Esophagus muscularis mucosa (tissue), 4 donors: ENCODE results near the gene NSF. TPM values are rescaled to one million over a fixed set of nuclear protein-coding genes. Genes with fewer than 3 reads are reported as not detected.
"Not testable (repeated sequence)": the region's sequence is repeated elsewhere in the genome, so short reads cannot be mapped to it uniquely, and the experiment has no call there.

Source experiments
- DNase-seq: peaks from one replicate; pipeline ENCODE4 v3.0.0-alpha.2; 2017; ENCODE audit errors: extremely low spot score
- H3K27ac ChIP-seq, 4 donors: fragments of 200-600 bp; sonication (generic); replicated peaks in 1 of 4; 1 replicate in 3 of 4; 2 replicates in 1 of 4; pipeline ENCODE4 v1.5.1; 2016 to 2019; ENCODE audit warnings: mild to moderate bottlenecking in 1 of 4
- H3K27me3 ChIP-seq, 4 donors: fragments of 200-600 bp; sonication (generic); one replicate each; pipeline versions ENCODE4 v1.5.1 to v1.6.0; 2016 to 2019
- H3K36me3 ChIP-seq, 4 donors: fragments of 200-600 bp; sonication (generic); one replicate each; pipeline ENCODE4 v1.5.1; 2016 to 2019
- H3K4me1 ChIP-seq, 4 donors: fragments of 200-600 bp; sonication (generic); one replicate each; pipeline ENCODE4 v1.5.1; 2016 to 2019
- H3K4me3 ChIP-seq, 4 donors: fragments of 200-600 bp; sonication (generic); 1 replicate in 2 of 4; 2 replicates in 2 of 4; pipeline ENCODE4 v1.5.1; 2016 to 2019; ENCODE audit warnings: mild to moderate bottlenecking in 4 of 4, moderate library complexity in 1 of 4
- H3K9me3 ChIP-seq, 4 donors: fragments of 200-600 bp; sonication (generic); 1 replicate in 3 of 4; 2 replicates in 1 of 4; pipeline ENCODE4 v1.5.1; 2016 to 2019
- EP300 ChIP-seq: sonication (generic); formaldehyde crosslinking; IDR thresholded peaks from one replicate; pipeline ENCODE4 v1.6.1; 2017; ENCODE audit warnings: antibody characterized with exemption
- POLR2A ChIP-seq: fragments of 450-650 bp; IDR thresholded peaks from one replicate; pipeline ENCODE4 v1.6.1; 2017; ENCODE audit warnings: antibody characterized with exemption, moderate library complexity, mild to moderate bottlenecking, low read depth
- POLR2AphosphoS5 ChIP-seq, 2 donors: sonication (generic); formaldehyde crosslinking; IDR thresholded peaks; one replicate each; pipeline ENCODE4 v1.6.1; 2017; ENCODE audit warnings: antibody characterized with exemption in 2 of 2
- WGBS: methylation state at CpG from one replicate; pipeline ENCODE4 v1.1.5; 2018; 5-methylcytosine and 5-hydroxymethylcytosine counted together
- intact Hi-C: fragments of 100-400 bp; cut with DNase I; formaldehyde crosslinking; loops from one replicate; pipeline ENCODE4 v1.15.1; 2023
- total RNA-seq, 4 donors: library from RNA; depleted of rRNA; stranded (reverse); fragments of >200 nt; gene quantifications; one replicate each; pipeline versions ENCODE4 v1.1.0 to v1.2.1, GENCODE V29; 2016
- TF ChIP-seq, protein P1 (sequence below), 3 experiments: fragments of 200-600 bp in 2 of 3; fragments of 450-650 bp in 1 of 3; sonication (generic) in 2 of 3; IDR thresholded peaks; one replicate each; pipeline ENCODE4 v1.5.1; 2017 to 2019; ENCODE audit warnings: antibody characterized with exemption in 3 of 3, mild to moderate bottlenecking in 2 of 3, moderate library complexity in 1 of 3

The NSF gene
- total RNA-seq, 4 donors from 2014 or later: 15.7 to 25.3 (median 17.9) TPM

DNA sequence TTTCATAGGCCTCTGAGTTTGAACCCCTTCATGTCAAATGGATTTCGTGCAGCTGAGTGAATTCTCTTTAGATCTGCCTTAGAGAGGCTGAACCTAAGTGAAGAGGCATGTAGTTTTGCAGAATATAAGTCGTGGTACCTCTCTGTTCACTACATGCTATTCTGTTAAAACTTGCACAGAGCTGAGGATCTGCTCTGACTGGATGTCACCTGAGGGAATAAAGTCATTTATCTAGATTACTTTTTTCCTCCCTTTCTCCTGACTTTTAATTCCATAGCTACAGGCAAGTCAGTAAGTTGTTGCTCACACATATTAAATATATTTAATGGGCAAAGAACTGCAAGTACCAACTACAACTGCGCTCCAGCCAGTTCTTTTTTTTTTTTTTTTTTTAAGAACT lies 163.3 kb downstream of the NSF start:
- DNase-seq: no peak
- Histone ChIP-seq H3K4me3 (no peak overlapping the region), H3K27me3 (no peaks in the 10 kb centered on the region), H3K4me1 (no peaks in the 10 kb centered on the region), H3K9me3 (no peaks in the 10 kb centered on the region), H3K27ac (no peak overlapping the region), H3K36me3 (peaks cover 27 to 86% (median 56%) of the 10 kb centered on the region in 4 donors)
- TF ChIP-seq EP300 (no peak), POLR2AphosphoS5 (IDR thresholded peaks at IDR 0.05) (no peak), POLR2A (no peak)
- TF ChIP-seq, protein P1, sequence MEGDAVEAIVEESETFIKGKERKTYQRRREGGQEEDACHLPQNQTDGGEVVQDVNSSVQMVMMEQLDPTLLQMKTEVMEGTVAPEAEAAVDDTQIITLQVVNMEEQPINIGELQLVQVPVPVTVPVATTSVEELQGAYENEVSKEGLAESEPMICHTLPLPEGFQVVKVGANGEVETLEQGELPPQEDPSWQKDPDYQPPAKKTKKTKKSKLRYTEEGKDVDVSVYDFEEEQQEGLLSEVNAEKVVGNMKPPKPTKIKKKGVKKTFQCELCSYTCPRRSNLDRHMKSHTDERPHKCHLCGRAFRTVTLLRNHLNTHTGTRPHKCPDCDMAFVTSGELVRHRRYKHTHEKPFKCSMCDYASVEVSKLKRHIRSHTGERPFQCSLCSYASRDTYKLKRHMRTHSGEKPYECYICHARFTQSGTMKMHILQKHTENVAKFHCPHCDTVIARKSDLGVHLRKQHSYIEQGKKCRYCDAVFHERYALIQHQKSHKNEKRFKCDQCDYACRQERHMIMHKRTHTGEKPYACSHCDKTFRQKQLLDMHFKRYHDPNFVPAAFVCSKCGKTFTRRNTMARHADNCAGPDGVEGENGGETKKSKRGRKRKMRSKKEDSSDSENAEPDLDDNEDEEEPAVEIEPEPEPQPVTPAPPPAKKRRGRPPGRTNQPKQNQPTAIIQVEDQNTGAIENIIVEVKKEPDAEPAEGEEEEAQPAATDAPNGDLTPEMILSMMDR (IDR thresholded peaks at IDR 0.05): no peak
- 90% methylated on average over 3 of the region's 3 CpGs for WGBS
- intact Hi-C loops: no loop called here

DNA sequence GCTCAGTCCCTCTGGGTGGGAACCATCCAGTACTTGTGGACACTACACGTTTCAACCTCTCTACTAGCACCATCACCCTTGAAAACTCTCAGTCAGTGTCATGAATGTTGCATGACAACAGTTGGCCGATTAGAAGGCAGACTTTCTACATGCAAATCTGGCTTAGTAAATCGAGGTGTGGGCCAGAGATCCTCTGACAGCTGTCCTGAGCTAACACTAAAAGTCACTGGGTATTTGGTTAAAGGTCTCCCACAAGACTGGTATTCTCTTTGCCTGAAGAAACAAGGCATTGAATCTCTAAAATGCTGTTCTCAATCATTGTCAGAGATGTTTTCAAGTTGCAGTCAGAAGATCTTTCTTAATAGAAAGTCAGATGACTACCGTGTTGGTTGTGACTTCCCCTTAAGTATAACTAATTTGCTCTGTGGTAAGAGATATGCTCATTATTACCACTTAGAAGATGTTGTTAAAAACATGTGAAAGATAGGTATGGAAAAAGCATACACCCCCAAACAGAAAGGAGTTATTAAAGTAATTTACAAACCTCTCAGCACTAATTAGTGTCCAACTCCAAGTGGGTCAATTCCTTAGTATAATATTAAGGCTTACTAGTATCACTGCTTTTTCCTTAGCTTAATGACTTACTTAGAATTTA lies 165.7 kb downstream of the NSF start:
- intact Hi-C loops: no loop called here
- 84% methylated on average over 4 of the region's 4 CpGs for WGBS

DNA sequence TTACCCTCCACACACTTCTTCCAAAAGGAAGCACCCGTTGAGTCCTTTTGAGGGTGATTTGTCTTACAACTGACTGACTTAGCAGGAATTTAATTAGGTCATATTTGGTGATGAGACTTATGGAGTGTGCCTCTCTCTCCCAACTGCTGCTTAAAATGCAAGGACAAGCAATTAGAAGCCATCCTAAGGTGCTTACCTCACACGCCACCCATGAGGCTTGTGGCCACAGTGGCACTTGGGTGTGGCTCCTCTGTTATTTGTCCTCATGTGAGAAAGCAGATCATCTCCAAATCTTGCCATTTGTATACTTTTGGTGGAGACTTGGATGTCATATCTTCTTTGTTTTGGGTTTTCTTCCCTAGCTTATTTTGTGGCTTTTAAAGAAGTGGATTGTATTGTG lies 166.4 kb downstream of the NSF start:
- H3K27me3 ChIP-seq: no peaks in the 10 kb centered on the region
- H3K4me3 ChIP-seq: no peak overlapping the region
- peaks cover 23 to 66% (median 44%) of the 10 kb centered on the region in 4 donors for H3K36me3 ChIP-seq
- DNase-seq: no peak
- TF ChIP-seq, protein P1 (IDR thresholded peaks at IDR 0.05): no peak
- TF ChIP-seq POLR2AphosphoS5 (IDR thresholded peaks at IDR 0.05) (no peak), POLR2A (no peak), EP300 (no peak)
- 85% methylated on average over 2 of the region's 2 CpGs for WGBS
- intact Hi-C loops: no loop called here
- H3K27ac ChIP-seq: no peak overlapping the region
- no peaks in the 10 kb centered on the region for H3K9me3 ChIP-seq
- H3K4me1 ChIP-seq: no peaks in the 10 kb centered on the region

More for the DNA sequence above, 165.7 kb downstream of the NSF start:
- DNase-seq: no peak
- Histone ChIP-seq H3K36me3 (peaks cover 25 to 73% (median 50%) of the 10 kb centered on the region in 4 donors), H3K27me3 (no peaks in the 10 kb centered on the region), H3K27ac (no peak overlapping the region), H3K4me3 (no peak overlapping the region), H3K4me1 (no peaks in the 10 kb centered on the region), H3K9me3 (no peaks in the 10 kb centered on the region)
- TF ChIP-seq EP300 (no peak), POLR2A (no peak), POLR2AphosphoS5 (IDR thresholded peaks at IDR 0.05) (no peak)
- TF ChIP-seq, protein P1 (IDR thresholded peaks at IDR 0.05): no peak

DNA sequence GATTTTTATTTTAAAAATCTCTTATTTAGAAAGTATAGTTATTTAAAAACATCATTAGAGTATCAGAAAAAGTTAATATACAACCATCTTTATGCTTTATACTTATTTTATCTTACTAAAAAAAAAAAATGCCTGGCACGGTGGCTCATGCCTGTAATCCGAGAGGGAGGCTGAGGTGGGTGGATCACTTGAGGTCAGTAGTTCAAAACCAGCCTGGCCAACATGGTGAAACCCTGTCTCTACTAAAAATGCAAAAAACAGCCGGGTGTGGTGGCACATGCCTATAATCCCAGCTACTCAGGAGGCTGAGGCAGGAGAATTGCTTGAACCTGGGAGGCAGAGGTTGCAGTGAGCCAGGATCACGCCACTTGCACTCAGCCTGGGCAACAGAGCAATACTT lies 167.1 kb downstream of the NSF start:
- H3K4me1 ChIP-seq, H3K9me3 ChIP-seq, intact Hi-C loops, H3K27ac ChIP-seq, H3K27me3 ChIP-seq, H3K4me3 ChIP-seq, DNase-seq: not testable (repeated sequence)
- WGBS: 81% methylated on average over 4 of the region's 4 CpGs
- peaks cover 20 to 59% (median 37%) of the 10 kb centered on the region in 4 donors for H3K36me3 ChIP-seq

DNA sequence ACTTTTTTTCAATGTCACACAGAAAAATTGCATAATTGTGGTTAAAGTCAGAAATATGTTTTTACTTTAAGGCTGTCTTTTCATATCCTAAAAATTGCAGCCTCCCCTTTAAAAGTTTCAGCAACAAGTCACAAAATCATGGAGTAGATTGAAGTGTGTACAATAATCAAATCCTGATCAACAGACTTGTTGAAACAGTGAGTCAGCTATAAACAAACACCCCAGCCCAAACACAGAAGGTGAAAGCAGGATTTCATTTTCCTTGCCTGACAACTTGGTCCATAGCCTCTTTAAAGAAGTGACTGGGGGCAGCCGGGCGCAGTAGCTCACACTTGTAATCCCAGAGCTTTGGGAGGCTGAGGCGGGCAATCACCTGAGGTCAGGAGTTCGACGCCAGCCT lies 168.1 kb downstream of the NSF start:
- Histone ChIP-seq H3K36me3 (peaks cover 16 to 50% (median 31%) of the 10 kb centered on the region in 4 donors), H3K27me3 (no peaks in the 10 kb centered on the region), H3K4me3 (no peak overlapping the region), H3K4me1 (no peaks in the 10 kb centered on the region), H3K27ac (no peak overlapping the region), H3K9me3 (no peaks in the 10 kb centered on the region)
- 91% methylated on average over 5 of the region's 5 CpGs for WGBS
- intact Hi-C loops: no loop called here
- no peak for DNase-seq
- TF ChIP-seq, protein P1 (IDR thresholded peaks at IDR 0.05): no peak
- TF ChIP-seq EP300 (no peak), POLR2AphosphoS5 (IDR thresholded peaks at IDR 0.05) (no peak), POLR2A (no peak)
